Kidney tubule cell (primary cell): ENCODE data around the gene TRIM60.
"Not testable (repeated sequence)": the region's sequence is repeated elsewhere in the genome, so short reads cannot be mapped to it uniquely, and the experiment has no call there.

Experiments used
- DNase-seq: peaks from one replicate; pipeline ENCODE4 v3.0.0-alpha.2; 2018; ENCODE audit warnings: low spot score

The TRIM60 gene

DNA sequence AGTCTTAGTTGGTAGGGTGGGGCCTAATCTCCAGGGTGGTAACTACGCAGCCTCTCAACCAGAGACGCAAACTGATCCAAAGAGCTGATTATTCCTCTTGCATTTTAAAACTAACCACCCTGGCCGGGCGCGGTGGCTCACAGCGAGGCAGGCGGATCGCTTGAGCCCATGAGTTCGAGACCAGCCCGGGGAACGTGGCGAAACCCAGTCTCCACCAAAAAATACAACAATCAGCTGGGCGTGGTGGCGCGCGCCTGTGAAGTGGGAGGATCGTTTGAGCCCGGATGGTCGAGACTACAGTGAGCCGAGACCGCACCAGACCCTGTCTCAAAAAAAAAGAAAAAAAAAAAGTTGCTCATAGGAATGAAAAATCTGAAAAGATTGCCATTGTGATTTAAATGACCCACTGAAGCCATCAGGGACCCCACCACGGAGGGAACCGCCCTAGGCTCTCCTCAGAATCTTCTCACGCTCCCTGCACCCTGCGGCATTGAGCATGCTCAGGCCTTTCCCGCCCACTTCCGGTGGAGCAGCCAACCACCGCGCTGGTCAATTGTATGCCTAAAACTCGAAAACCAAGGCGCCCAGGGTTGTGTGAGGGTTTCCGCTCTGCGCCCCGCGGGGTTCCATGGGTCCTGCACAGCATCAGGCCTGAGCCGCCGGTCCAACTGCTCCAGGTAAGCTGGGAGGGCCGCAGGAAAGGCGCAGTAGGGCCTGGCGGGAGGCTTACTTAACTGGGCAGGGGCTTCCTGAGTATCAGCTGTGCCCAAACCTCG is at the start of gene TRIM60:
Gene TRIM60 (plus strand): TSS at position 564 of the 776 bp plus-strand sequence. CDS start 8,074 bp downstream, outside the sequence.
- DNase-seq: no peak

DNA sequence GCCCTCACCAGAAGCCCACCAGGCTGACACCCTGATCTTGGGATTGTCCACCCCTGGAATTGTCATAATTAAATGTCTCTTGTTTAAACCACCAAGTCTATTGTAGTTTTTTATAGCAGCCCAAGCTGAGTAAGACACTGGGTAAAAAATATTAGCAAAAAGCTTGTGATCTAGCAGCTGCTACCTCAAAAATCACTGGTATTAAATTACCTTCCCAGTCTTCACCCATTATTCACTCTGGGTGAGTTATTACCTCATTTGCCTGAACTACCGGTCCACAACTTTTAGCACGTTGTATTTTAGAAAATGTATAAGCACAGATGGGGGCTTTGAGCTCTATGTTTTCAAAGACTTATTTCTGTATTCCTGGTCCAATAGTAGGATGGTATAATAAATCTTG is 42.3 kb upstream of the TRIM60 start:
- no peak for DNase-seq

DNA sequence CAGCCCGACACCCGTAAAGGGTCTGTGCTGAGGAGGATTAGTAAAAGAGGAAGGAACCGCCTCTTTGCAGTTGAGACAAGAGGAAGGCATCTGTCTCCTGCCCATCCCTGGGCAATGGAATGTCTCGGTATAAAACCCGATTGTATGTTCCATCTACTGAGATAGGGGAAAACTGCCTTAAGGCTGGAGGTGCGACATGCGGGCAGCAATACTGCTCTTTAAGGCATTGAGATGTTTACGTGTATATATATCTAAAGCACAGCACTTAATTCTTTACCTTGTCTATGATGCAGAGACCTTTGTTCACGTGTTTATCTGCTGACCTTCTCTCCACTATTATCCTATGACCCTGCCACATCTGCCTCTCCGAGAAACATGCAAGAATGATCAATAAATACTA is 41.0 kb upstream of the TRIM60 start:
- not testable (repeated sequence) for DNase-seq

DNA sequence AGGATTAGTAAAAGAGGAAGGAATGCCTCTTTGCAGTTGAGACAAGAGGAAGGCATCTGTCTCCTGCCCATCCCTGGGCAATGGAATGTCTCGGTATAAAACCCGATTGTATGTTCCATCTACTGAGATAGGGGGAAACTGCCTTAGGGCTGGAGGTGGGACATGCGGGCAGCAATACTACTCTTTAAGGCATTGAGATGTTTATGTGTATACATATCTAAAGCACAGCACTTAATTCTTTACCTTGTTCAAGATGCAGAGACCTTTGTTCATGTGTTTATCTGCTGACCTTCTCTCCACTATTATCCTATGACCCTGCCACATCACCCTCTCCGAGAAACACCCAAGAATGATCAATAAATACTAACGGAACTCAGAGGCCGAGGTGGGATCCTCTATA is 35.7 kb upstream of the TRIM60 start:
- DNase-seq: not testable (repeated sequence)

DNA sequence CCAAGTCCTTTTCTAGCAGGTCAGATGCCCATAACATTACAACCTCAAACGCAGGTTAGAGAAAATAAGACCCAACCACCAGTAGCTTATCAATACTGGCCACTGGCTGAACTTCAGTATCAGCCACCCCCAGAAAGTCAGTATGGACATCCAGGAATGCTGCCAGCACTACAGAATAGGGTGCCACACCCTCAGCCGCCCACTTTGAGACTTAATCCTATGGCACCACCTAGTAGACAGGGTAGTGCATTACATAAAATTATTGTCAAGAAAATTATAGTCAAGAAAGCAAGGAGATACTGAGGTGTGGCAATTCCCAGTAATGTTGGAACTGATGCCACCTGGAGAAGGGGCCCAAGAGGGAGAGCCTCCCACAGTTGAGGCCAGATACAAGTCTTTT is 34.5 kb upstream of the TRIM60 start:
- DNase-seq: no peak

DNA sequence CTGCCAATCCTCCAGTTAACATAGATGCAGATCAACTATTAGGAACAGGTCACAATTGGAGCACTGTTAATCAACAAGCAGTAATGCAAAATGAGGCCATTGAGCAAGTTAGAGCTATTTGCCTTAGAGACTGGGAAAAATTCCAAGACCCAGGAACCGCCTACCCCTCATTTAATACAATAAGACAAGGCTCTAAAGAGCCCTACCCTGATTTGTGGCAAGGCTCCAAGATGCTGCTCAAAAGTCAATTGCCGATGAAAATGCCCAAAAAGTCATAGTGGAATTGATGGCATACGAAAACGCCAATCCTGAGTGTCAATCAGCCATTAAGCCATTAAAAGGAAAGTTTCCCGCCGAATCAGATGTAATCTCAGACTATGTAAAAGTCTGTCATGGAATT is 33.9 kb upstream of the TRIM60 start:
- DNase-seq: no peak

DNA sequence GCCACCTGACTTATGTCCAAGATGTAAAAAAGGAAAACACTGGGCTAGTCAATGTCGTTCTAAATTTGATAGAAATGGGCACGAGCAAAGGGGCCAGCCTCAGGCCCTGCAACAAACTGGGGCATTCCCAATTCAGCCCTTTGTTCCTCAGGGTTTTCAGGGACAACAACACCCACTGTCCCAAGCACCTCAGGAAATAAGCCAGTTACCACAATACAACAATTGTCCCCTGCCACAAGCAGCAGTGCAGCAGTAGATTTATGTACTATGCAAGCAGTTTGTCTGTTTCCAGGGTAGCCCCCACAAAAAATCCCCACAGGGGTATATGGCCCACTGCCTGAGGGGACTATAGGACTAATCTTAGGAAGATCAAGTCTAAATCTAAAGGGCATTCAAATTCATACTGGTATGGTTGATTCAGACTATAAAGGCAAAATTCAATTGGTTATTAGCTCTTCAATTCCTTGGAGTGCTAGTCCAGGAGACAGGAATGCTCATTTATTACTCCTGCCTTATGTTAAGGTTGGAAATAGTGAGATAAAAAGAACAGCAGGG is 33.2 kb upstream of the TRIM60 start:
- not testable (repeated sequence) for DNase-seq

DNA sequence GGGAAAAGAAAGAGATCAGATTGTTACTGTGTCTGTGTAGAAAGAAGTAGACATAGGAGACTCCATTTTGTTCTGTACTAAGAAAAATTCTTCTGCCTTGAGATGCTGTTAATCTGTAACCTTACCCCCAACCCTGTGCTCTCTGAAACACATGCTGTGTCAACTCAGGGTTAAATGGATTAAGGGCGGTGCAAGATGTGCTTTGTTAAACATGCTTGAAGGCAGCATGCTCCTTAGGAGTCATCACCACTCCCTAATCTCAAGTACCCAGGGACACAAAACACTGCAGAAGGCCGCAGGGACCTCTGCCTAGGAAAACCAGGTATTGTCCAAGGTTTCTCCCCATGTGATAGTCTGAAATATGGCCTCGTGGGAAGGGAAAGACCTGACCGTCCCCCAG is 29.8 kb upstream of the TRIM60 start:
- not testable (repeated sequence) for DNase-seq

DNA sequence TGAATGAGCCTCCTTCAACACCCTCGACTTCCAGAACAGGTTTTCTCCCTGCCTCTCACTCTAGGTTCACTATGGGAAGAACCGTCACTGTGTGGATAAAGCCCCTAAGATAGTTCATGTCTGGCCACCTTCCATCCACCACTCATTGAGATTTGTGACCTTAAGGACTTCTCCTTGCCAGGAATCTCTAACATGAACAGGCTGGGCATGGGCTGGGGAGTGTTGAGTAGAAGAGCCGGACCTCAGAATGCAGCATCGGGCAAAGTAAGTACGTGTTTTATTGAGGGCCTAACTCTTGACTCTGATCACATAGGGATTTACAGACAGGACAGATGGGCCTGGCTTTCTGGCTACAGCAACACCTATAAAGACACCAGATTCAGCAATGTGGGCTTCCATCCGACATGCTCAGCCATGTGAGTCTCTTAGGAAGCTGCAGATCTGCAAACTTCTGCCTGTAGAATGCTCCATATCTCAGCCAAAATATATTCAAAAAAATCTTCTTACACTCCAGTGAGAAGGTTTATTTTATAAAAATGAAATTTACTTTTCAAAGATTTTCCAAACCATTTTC is 26.4 kb upstream of the TRIM60 start:
- DNase-seq: no peak

DNA sequence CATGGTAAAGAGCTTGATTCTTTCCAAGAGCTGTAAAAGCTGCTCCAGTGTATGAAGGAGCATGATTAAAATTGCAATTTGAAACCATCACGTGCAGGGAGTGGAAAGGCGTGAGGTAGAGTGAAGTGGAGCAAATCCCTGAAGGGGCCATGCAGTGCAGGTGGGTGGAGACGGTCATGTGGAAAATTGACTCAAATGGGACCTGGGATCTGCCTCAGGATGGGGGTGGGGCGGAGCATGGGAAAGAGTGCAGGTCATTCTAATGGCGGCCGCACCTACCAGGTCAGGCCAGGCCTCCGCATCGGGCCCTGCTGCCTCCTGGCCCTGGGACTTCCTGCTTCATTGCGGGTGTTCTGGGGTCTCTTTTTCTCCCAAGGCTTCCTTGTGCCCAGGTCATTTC is 25.3 kb upstream of the TRIM60 start:
- no peak for DNase-seq

DNA sequence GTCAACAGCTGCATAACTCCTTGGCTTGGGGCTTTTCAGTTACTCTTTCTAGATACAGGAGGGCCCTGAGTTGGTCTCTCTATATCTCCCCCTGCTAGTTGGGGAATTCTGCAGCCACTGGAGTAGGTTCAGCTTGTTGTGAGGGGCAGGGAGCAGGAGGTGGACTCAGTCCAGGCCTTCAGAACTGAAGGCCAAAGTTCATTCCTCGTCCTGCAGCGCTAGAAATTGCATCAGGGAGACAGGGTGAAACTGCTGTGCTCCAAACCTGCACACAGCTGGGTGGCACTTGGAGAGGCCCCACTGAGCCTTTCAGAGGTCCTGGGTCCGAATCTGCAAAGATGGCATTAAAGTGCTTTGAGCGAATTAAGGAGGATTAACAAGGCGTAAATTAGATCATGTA is 24.9 kb upstream of the TRIM60 start:
- no peak for DNase-seq

DNA sequence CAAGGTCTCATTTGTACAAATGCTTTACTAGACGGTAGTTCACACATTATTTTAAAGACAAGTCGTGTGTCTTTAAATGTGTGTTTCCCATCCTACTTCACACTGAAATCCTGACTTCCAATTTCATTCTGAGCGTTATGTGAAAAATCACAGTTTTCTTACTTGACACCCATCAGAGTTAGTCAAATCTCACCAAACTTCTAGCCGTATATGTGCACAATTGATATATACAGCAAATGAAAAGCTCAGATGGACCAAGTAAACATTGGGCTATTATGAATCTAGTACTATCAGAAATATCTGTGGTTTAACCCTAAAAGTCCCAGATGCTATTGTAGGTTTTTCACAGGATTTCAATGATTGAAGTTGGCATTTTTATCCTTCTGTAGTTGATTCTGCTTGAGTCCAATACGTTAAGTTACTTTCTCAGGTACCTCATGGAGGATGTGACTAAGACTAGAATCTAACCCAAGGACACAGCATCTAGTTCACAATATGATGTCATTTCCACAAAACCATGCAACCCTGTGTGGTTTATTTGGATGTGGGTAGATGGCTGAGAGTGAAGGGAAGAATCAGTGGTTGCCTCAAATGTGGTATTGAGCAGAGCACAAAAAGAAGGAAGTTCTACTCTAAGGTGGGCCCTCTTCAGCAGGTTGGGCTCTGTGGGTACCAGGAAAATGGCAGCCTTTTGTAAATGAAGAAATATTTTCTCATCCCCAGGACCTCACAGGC is 22.1 kb upstream of the TRIM60 start:
- DNase-seq: no peak

DNA sequence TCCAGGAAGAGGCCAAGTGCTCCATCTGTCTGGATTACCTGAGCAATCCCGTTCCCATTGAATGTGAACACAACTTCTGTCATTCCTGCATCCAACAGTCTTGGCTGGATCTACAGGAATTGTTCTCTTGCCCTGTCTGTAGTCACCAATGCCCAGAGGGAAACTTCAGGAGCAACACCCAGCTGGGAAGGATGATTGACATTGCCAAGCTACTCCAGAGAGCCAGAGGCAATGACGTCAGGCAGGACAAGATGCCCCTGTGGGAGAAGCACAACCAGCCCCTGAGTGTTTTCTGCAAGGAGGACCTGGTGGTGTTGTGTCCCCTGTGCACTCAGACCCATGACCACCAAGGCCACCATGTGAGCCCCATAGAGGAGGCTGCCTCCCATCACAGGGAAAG is 21.3 kb upstream of the TRIM60 start:
- no peak for DNase-seq

DNA sequence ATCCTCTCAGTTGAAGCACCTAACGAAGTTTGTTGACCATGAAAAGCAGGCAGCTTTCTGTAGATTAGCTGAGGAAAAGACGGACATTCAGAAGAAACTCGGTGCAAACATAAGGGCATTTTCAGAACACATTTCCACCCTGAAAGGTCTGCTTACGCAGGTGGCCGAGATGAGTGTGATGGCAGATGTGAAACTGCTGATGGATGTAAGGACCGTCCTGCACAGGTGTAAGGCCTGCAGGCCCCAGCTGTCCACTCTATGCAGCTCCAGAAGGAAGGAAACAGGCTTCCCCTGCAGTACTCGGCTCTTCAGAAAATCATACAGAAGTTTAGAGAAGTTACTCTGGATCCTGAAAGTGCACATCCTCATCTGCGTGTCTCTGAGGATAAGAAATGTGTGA is 20.8 kb upstream of the TRIM60 start:
- no peak for DNase-seq

DNA sequence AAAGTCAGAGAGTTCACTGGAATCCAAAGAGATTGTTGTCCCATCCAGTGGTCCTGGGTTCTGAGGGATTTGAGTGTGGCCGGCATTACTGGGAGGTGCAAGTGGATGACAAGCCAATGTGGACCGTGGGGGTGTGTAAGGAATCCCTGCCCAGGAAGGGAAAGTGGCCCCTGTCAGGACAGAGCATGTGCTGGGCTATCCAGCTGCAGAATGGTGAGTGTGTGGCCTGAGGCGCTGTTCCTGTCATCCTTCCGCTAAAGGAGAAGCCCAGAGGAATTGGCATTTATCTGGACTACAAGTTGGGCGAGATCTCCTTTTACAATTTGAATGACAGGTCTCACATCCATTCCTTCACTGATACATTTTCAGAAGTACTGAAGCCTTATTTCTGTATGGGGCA is 20.4 kb upstream of the TRIM60 start:
- no peak for DNase-seq

DNA sequence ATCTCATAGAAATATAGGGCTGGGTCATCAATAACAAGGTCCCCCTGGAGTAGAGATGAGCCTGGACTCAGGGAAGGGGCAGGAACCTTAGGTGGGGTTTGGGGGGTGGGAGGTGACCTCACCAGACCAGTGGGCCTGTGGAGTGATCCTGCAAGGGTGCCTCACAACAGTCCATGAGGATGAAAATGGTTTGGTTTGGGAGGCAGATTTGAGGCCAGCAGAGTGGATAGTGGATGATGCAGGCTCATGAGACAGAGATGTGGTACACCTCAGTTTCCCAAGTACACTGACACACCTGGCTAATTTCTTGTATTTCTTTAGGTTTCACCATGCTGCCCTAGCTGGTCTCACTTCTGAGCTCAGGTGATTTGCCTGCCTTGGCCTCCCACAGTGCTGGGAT is 18.1 kb upstream of the TRIM60 start:
- no peak for DNase-seq

DNA sequence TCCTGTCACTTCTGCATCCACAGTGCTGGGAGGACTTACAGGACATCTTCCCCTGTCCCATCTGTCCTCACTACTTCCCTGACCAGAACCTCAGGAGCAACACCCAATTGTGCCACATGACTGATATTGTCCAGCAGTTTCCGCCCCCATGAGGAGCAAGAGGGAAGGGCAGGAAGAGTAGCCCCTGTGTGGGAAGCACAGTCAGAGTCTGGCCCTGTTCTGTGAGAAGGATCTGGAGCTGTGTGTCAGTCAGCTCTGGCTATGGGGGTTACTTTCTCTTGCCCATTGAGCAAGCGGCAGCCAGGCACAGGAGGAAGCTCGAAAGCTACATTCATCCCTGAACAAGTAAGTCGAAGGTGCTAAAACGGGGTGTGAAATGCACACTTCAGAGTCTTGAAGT is 14.8 kb upstream of the TRIM60 start:
- no peak for DNase-seq

DNA sequence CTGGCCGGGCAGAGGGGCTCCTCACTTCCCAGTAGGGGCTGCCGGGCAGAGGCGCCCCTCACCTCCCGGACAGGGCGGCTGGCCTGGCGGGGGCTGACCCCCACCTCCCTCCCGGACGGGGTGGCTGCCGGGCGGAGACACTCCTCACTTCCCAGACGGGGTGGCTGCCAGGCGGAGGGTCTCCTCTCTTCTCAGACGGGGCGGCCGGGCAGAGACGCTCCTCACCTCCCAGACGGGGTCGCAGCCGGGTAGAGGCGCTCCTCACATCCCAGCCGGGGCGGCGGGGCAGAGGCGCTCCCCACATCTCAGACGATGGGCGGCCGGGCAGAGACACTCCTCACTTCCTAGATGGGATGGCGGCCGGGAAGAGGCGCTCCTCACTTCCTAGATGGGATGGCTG is 11.8 kb upstream of the TRIM60 start:
- not testable (repeated sequence) for DNase-seq

DNA sequence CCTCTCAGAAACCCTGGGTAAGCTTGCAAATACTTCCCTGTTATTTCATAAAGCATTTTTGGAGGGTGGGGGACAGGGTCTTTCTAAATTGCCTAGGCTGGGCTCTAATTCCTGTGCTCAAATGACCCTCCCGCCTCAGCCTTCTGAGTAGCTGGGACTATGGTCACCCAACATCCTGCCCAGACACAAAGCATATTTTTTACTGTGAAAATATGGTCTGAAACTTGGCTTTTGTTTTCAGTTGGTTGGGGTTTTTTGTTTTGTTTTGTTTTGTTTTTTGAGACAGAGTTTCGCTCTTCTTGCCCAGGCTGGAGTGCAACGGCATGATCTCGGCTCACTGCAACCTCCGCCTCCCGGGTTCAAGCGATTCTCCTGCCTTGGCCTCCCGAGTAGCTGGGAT is 6.0 kb upstream of the TRIM60 start:
- DNase-seq: not testable (repeated sequence)

DNA sequence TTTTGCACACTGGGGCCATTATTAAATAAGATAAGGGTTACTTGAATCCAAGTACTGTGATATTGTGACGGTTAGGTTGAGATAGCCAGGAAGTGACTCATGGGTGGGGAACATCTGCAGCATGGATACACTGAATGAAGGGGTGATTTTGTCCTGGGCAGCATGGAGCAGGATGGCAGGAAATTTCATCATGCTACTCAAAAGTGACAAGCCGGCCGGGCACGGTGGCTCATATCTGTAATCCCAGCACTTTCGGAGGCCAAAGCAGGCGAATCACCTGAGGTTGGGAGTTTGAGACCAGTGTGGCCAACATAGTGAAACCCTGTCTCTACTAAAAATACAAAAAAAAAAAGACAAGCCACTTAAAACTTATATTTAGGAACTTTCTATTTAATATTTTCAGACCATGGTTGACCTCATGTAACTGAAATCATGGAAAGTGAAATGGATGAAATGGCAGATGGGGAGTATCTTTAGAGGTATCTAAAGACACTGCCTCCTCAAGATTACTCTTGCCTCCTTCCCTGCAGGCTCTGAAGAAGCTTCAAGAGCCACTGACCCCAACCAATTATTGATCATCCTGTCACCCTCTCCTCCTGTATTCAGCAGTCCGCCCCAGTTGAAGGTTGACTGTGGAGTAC is 3.9 kb upstream of the TRIM60 start:
- DNase-seq: no peak

DNA sequence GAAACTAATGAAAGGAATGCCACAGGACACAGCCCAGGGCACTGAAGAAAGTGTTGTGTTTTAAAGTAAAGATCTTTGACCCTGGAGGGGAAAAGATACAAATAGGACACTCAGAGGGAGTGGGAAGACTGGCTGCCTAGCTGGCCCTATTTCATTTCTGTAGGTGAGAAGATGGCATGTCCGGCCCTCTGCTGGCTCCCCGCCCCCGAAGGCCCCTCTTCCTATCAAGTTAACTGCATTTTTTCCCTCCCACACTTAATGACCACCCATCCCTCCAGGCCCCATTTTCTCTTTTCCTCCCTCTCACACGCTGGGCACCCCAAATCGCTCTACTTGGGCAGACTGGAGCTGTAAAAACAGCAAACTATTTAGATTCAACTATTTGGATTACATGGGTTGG is 16.4 kb downstream of the TRIM60 start:
- no peak for DNase-seq

DNA sequence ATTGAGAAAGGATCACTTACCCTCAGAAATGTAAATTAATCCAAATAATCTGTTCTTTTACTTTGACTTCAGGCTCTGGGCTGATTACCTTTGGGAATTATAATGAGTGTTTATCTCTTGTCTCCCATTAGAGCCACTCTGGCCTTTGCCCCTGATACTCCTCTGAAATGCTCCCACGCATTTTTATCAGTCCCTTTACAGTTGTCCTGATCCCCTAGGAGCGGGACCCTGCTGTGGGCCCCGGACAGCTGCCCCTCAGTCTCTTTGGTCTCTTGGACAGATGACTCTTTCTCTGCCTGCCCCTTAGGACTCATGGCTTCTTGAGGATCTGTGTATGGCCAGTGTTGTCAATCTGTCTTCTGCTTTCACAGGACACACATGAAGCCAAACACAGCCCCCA is 20.8 kb downstream of the TRIM60 start:
- no peak for DNase-seq

DNA sequence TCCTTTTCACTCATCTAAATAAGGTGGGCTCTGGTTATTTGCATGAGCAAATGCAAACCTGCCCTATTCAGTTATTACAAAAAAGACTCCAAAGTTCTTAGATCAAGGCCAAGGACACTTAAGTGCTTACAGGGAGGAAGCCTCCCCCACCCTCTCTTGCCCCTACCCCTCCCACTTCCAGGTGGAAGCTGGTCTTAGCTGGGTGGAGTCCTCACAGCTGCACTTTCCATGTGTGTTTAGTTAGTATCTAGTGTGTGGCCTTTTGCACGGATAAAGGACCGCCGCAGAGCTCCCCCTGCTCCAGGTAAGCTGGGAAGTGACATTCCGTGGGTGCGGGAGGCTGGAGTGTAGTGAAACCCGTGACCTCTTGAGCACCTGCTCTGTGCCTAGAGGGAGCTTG is 21.8 kb downstream of the TRIM60 start, which contains the start of gene TRIM75:
Gene TRIM75 (plus strand): TSS at position 222 of the 400 bp plus-strand sequence. CDS start 5,282 bp downstream, outside the sequence.
- no peak for DNase-seq
